Esophagus squamous epithelium (tissue), 5 donors: ENCODE measurements around the gene RNF8. TPM values are rescaled to one million over a fixed set of nuclear protein-coding genes. Genes with fewer than 3 reads are reported as not detected.
"Not testable (repeated sequence)": the region's sequence is repeated elsewhere in the genome, so short reads cannot be mapped to it uniquely, and the experiment has no call there.

ENCODE experiments used
- DNase-seq: peaks from one replicate; lab custom pipeline; 2025; lab: John Stamatoyannopoulos, UW
- H3K27ac ChIP-seq, 4 donors: fragments of 200-600 bp; sonication (generic); one replicate each; pipeline ENCODE4 v1.5.1; 2016 to 2019; ENCODE audit warnings: mild to moderate bottlenecking in 1 of 4
- H3K27me3 ChIP-seq, 4 donors: fragments of 200-600 bp; sonication (generic); 1 replicate in 3 of 4; 2 replicates in 1 of 4; pipeline versions ENCODE4 v1.5.1 to v1.6.0; 2017 to 2021; ENCODE audit warnings: antibody characterized with exemption in 1 of 4
- H3K36me3 ChIP-seq, 3 donors: fragments of 200-600 bp; sonication (generic); one replicate each; pipeline ENCODE4 v1.5.1; 2016 to 2019
- H3K4me1 ChIP-seq, 3 donors: fragments of 200-600 bp; sonication (generic); one replicate each; pipeline ENCODE4 v1.5.1; 2017 to 2019
- H3K4me3 ChIP-seq, 4 donors: fragments of 200-600 bp; sonication (generic); 1 replicate in 3 of 4; 2 replicates in 1 of 4; pipeline ENCODE4 v1.5.1; 2016 to 2019; ENCODE audit warnings: mild to moderate bottlenecking in 2 of 4, moderate library complexity in 1 of 4
- H3K9me3 ChIP-seq, 3 donors: fragments of 200-600 bp; sonication (generic); one replicate each; pipeline ENCODE4 v1.5.1; 2016 to 2019
- CTCF ChIP-seq, 6 experiments: fragments of 450-650 bp in 4 of 6; fragments of 200-600 bp in 2 of 6; sonication (generic) in 2 of 6; IDR thresholded peaks; one replicate each; pipeline ENCODE4 v1.5.1; 2016 to 2019; ENCODE audit warnings: antibody characterized with exemption in 6 of 6, mild to moderate bottlenecking in 4 of 6, moderate library complexity in 4 of 6
- POLR2A ChIP-seq, 4 donors: fragments of 450-650 bp; IDR thresholded peaks; one replicate each; pipeline ENCODE4 v1.6.1; 2017; ENCODE audit warnings: antibody characterized with exemption in 4 of 4, mild to moderate bottlenecking in 4 of 4, moderate library complexity in 3 of 4
- WGBS, 2 donors: methylation state at CpG; one replicate each; pipeline ENCODE4 v1.1.5; 2018; 5-methylcytosine and 5-hydroxymethylcytosine counted together
- intact Hi-C: fragments of 100-400 bp; cut with DNase I; formaldehyde crosslinking; loops from one replicate; pipeline ENCODE4 v1.15.0; 2022
- total RNA-seq, 4 donors: library from RNA; depleted of rRNA; stranded (reverse); fragments of >200 nt; gene quantifications; one replicate each; pipeline ENCODE4 v1.1.0, GENCODE V29; 2016
- donor health status: DM: yes; HTN: yes; CAD: no.

Gene RNF8
- total RNA-seq, 4 donors from 2014 or later = 17.2 to 24.0 (median 19.7) TPM

- no peak overlapping the region for H3K27ac ChIP-seq
- H3K9me3 ChIP-seq = no peaks in the 10 kb centered on the region
- H3K4me3 ChIP-seq = no peak overlapping the region
- H3K27me3 ChIP-seq = no peaks in the 10 kb centered on the region
- H3K36me3 ChIP-seq = peaks cover 0 to 41% (median 8%) of the 10 kb centered on the region in 3 donors
- intact Hi-C loops = no loop called here
- TF ChIP-seq CTCF (IDR thresholded peaks at IDR 0.05) = no peak
- TF ChIP-seq POLR2A (IDR thresholded peaks at IDR 0.05) = no peak
- no peaks in the 10 kb centered on the region for H3K4me1 ChIP-seq
- DNase-seq = no peak
These were observed 19.7 kb upstream of the RNF8 start for GRCh38 chr6:37334047-37334446.

DNA sequence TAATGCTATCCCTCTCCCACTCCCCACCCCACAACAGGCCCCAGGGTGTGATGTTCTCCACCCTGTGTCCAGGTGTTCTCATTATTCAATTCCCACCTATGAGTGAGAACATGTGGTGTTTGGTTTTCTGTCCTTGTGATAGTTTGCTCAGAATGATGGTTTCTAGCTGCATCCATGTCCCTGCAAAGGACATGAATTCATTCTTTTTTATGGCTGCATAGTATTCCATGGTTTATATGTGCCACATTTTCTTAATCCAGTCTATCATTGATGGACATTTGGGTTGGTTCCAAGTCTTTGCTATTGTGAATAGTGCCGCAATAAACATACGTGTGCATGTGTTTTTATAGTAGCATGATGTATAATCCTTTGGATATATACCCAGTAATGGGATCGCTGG lies 15.5 kb upstream of the RNF8 start:
- H3K27ac ChIP-seq, DNase-seq, H3K36me3 ChIP-seq, H3K9me3 ChIP-seq, H3K27me3 ChIP-seq, intact Hi-C loops, H3K4me3 ChIP-seq, H3K4me1 ChIP-seq: not testable (repeated sequence)
- WGBS, 2 donors = 90 to 97% methylated on average over 3 of the region's 3 CpGs

DNA sequence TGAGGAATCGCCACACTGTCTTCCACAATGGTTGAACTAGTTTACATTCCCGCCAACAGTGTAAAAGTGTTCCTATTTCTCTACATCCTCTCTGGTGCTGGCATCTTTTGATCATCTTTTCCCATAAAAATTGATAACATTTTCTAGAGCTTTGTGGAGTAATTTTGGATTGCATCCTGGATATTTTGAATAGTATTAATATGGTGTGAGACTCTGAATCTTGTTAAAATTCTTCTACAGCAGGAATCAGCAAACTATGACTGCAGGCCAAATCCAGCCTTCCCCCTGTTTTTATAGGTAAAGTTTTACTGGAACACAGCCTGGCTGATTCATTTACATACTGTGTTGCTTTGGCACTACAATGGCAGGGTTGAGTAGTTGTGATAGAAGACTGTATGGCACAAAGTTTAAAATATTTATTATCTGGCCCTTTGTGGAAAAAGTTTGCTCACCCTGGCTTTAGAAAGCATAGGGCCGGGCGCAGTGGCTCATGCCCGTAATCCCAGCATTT lies 15.0 kb upstream of the RNF8 start:
- Histone ChIP-seq H3K4me1 (no peaks in the 10 kb centered on the region), H3K9me3 (no peaks in the 10 kb centered on the region), H3K27me3 (no peaks in the 10 kb centered on the region), H3K27ac (no peak overlapping the region), H3K4me3 (no peak overlapping the region), H3K36me3 (peaks cover 0 to 4% (median 0%) of the 10 kb centered on the region in 3 donors)
- intact Hi-C loops = no loop called here
- TF ChIP-seq CTCF (IDR thresholded peaks at IDR 0.05) = no peak
- no peak for DNase-seq
- 90 to 93% methylated on average over 5 of the region's 5 CpGs for WGBS, 2 donors

DNA sequence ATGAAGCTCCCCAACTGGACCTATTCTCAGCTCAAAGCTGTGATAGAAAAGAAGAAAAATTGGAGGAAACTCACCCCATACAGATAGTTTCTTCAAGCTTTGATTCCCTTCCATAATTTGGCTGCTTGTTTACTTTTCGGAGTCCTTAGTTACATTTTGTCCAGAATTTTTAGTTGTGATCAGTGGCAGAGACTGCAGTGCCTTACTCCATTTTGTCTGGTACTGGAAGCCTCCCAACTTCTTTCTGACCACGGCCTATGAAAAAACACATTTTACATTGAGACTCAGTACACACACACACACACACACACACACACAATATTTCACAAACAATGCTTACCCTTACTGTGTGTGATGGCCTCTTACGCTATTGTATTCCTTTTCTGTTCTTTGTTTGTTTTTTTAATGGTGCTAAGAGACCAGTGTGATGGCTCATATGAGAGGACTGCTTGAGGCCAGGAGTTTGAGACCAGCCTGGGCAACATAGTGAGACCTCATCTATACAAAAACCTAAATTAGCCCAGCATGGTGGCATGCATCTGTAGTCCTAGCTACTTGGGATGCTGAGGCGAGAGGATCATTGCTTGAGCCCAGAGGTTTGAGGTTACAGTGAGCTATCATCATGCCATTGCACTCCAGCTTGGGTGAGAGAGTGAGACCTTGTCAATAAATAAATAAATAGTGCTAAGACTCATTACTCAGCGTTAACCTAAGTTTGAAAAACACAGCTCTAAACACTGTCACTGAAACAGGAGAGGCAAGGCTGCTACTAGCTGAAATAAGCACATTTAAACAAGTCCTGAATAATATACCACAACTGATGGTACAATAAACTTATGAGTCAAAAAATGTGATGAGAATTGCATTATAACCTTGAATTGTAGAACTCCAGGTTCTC lies 13.8 kb upstream of the RNF8 start:
- no peak for DNase-seq
- intact Hi-C loops = no loop called here
- Histone ChIP-seq H3K36me3 (no peaks in the 10 kb centered on the region), H3K9me3 (no peaks in the 10 kb centered on the region), H3K27me3 (no peaks in the 10 kb centered on the region), H3K4me1 (no peaks in the 10 kb centered on the region), H3K4me3 (no peak overlapping the region), H3K27ac (no peak overlapping the region)
- 79 to 83% methylated on average over 5 of the region's 5 CpGs for WGBS, 2 donors
- TF ChIP-seq POLR2A (IDR thresholded peaks at IDR 0.05) = no peak
- TF ChIP-seq CTCF (IDR thresholded peaks at IDR 0.05) = no peak

- H3K27me3 ChIP-seq = no peaks in the 10 kb centered on the region
- TF ChIP-seq POLR2A (IDR thresholded peaks at IDR 0.05) = no peak
- no peaks in the 10 kb centered on the region for H3K36me3 ChIP-seq
- H3K27ac ChIP-seq = no peak overlapping the region
- no peaks in the 10 kb centered on the region for H3K9me3 ChIP-seq
- intact Hi-C loops = no loop called here
- DNase-seq = no peak
- no peaks in the 10 kb centered on the region for H3K4me1 ChIP-seq
- no peak overlapping the region for H3K4me3 ChIP-seq
- 71% methylated on average over 4 of the region's 4 CpGs for WGBS, 2 donors
These were observed 13.2 kb upstream of the RNF8 start for GRCh38 chr6:37340639-37340943.

- H3K36me3 ChIP-seq = no peaks in the 10 kb centered on the region
- no peak for DNase-seq
- H3K9me3 ChIP-seq = no peaks in the 10 kb centered on the region
- TF ChIP-seq POLR2A (IDR thresholded peaks at IDR 0.05) = no peak
- no peak for TF ChIP-seq CTCF (IDR thresholded peaks at IDR 0.05)
- no peak overlapping the region for H3K4me3 ChIP-seq
- H3K4me1 ChIP-seq = peaks cover 0 to 6% (median 0%) of the 10 kb centered on the region in 3 donors
- 72 to 97% methylated on average over 3 of the region's 3 CpGs for whole genome bisulfite sequencing, 2 donors
- intact Hi-C loops = no loop called here
- no peak overlapping the region for H3K27ac ChIP-seq
- peaks cover 0 to 3% (median 0%) of the 10 kb centered on the region in 4 donors for H3K27me3 ChIP-seq
These were observed 10.5 kb upstream of the RNF8 start for GRCh38 chr6:37343248-37343647.
